ENCODE data around the gene REEP6.
A peak's percentile ranks its signal among the peaks of the same experiment; 100 is the strongest.

Gene REEP6

DNA sequence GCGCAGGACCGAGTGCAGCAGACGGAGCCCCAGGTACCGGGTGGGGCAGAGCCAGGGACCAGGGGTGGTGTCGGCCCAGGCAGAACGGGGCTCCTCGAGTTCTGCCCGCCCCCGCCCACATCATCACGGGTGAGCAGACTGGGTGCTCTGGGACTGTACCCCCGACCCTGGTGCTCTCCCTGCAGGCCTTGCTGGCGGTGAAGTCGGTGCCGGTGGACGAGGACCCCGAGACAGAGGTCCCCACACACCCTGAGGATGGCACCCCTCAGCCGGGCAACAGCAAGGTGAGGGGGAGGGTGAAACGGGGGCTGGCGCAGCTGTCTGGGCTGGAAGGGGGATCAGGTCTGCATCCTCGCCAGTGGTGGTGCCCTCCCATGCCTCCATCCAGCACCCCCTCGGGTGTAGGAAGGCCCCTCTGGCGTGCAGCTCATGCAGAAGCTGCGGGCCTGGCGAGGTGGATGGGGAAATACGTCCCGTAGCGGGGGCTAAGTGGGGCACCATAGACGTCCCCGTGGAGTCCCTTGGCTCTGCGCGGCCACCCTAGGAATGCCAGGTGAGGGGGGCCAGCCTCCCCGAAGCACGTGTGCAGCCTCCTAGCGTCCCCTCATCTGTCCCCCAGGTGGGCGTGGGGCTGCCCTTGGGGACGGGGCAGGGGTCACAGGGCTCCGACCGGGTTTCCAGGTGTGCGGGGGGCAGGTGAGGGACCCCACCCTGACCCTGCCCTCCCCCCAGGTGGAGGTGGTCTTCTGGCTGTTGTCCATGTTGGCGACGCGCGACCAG lies 34.7 kb upstream of the REEP6 start:
- intact Hi-C loops (cut with DNase I) = no loop called here
- peak in 1 of 10 donors; percentile 74 for DNase-seq

GRCh38 chr19:1457031-1457739 lies 33.8 kb upstream of the REEP6 start:
- intact Hi-C loops (cut with DNase I) = no loop called here

GRCh38 chr19:1457892-1458291 lies 33.1 kb upstream of the REEP6 start:
- intact Hi-C loops (cut with DNase I) = no loop called here
- DNase-seq = no peak

More at GRCh38 chr19:1457031-1457739, 33.8 kb upstream of the REEP6 start:
- DNase-seq = peak in 1 of 10 donors; percentile 80

DNA sequence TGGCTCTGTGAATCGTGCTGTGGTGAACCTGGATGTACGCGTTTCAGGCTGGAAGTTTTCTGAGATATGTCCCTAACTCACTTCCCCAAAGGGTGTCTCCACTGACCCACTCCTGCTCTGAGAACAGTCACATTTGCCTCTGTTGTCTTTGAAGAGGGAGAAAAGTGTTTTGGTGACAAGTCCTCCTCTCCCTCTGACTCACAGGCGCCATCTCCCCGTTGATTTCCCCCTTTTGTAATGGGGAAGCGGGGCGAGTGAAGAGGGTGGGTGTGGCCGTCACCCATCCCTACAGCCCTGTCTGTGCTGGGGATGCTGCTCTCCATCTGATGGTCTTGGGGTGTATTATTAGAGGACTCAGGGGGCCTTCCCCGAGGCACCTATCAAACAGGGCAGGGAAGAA lies 31.5 kb upstream of the REEP6 start:
- intact Hi-C loops (cut with DNase I) = no loop called here
- no peak for DNase-seq

GRCh38 chr19:1460033-1460995 lies 30.7 kb upstream of the REEP6 start:
- peak in 1 of 10 donors; percentile 81 for DNase-seq
- intact Hi-C loops (cut with DNase I) = no loop called here

GRCh38 chr19:1461862-1462261 lies 29.1 kb upstream of the REEP6 start:
- no peak for DNase-seq
- intact Hi-C loops (cut with DNase I) = no loop called here

DNA sequence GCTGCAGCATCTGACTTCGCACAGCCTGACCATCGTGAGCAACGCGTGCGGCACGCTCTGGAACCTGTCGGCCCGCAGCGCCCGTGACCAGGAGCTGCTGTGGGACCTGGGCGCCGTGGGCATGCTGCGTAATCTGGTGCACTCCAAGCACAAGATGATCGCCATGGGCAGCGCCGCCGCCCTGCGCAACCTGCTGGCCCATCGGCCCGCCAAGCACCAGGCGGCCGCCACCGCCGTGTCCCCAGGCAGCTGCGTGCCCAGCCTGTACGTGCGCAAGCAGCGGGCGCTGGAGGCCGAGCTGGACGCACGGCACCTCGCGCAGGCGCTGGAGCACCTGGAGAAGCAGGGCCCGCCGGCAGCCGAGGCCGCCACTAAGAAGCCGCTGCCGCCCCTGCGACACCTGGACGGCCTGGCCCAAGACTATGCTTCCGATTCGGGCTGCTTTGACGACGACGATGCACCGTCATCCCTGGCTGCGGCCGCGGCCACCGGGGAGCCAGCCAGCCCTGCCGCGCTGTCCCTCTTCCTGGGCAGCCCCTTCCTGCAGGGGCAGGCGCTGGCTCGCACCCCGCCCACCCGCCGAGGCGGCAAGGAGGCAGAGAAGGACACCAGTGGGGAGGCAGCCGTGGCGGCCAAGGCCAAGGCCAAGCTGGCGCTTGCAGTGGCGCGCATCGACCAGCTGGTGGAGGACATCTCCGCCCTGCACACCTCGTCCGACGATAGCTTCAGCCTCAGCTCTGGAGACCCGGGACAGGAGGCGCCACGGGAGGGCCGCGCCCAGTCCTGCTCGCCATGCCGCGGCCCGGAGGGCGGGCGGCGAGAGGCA lies 25.6 kb upstream of the REEP6 start:
- peak in 2 of 10 donors; percentile 22 to 91 for DNase-seq
- intact Hi-C loops (cut with DNase I) = no loop called here

DNA sequence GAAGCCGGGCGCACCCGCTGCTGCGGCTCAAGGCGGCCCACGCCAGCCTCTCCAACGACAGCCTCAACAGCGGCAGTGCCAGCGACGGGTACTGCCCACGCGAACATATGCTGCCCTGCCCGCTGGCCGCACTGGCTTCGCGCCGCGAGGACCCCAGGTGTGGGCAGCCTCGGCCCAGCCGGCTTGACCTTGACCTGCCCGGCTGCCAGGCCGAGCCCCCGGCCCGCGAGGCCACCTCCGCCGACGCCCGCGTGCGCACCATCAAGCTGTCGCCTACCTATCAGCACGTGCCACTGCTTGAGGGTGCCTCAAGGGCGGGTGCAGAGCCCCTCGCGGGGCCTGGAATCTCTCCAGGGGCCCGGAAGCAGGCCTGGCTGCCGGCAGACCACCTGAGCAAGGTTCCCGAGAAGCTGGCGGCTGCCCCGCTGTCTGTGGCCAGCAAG lies 24.9 kb upstream of the REEP6 start:
- peak in 2 of 10 donors; percentile 12 to 85 for DNase-seq
- intact Hi-C loops (cut with DNase I) = no loop called here

- peak in 2 of 10 donors; percentile 8 to 84 for DNase-seq
- intact Hi-C loops (cut with DNase I) = no loop called here
These were observed 24.3 kb upstream of the REEP6 start for GRCh38 chr19:1466461-1467214.

DNA sequence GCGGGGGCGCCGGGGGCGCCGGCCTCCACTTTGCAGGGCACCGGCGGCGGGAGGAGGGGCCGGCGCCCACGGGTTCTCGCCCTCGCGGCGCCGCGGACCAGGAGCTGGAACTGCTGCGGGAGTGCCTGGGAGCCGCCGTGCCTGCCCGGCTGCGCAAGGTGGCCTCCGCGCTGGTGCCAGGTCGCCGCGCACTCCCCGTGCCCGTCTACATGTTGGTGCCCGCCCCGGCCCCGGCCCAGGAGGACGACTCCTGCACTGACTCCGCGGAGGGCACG lies 23.8 kb upstream of the REEP6 start:
- DNase-seq = peak in 1 of 10 donors; percentile 5
- intact Hi-C loops (cut with DNase I) = no loop called here

GRCh38 chr19:1467490-1468273 lies 23.3 kb upstream of the REEP6 start:
- DNase-seq = peak in 2 of 10 donors; percentile 6 to 87
- intact Hi-C loops (cut with DNase I) = no loop called here

DNA sequence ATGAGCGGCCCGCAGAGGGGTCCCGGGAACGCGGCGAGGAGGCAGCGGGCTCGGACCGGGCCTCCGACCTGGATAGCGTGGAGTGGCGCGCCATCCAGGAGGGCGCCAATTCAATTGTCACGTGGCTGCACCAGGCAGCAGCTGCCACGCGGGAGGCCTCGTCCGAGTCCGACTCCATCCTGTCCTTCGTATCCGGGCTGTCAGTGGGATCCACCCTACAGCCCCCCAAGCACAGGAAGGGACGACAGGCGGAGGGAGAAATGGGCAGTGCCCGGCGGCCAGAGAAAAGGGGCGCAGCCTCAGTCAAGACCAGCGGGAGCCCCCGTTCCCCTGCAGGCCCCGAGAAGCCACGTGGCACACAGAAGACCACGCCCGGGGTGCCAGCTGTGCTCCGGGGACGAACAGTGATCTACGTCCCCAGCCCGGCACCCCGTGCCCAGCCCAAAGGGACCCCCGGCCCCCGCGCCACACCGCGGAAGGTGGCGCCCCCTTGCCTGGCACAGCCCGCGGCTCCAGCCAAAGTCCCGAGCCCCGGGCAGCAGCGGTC lies 22.6 kb upstream of the REEP6 start:
- intact Hi-C loops (cut with DNase I) = no loop called here
- DNase-seq = peak in 1 of 10 donors; percentile 84

DNA sequence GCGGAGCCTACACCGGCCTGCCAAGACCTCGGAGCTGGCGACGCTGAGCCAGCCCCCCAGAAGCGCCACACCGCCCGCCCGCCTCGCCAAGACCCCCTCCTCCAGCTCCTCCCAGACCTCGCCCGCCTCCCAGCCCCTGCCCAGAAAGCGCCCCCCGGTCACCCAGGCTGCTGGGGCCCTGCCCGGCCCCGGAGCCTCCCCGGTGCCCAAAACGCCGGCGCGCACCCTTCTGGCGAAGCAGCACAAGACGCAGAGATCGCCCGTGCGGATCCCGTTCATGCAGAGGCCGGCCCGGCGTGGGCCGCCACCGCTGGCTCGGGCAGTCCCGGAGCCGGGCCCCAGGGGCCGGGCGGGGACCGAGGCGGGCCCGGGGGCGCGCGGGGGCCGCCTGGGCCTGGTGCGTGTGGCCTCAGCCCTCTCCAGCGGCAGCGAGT lies 22.1 kb upstream of the REEP6 start:
- intact Hi-C loops (cut with DNase I) = no loop called here
- DNase-seq = no peak

DNA sequence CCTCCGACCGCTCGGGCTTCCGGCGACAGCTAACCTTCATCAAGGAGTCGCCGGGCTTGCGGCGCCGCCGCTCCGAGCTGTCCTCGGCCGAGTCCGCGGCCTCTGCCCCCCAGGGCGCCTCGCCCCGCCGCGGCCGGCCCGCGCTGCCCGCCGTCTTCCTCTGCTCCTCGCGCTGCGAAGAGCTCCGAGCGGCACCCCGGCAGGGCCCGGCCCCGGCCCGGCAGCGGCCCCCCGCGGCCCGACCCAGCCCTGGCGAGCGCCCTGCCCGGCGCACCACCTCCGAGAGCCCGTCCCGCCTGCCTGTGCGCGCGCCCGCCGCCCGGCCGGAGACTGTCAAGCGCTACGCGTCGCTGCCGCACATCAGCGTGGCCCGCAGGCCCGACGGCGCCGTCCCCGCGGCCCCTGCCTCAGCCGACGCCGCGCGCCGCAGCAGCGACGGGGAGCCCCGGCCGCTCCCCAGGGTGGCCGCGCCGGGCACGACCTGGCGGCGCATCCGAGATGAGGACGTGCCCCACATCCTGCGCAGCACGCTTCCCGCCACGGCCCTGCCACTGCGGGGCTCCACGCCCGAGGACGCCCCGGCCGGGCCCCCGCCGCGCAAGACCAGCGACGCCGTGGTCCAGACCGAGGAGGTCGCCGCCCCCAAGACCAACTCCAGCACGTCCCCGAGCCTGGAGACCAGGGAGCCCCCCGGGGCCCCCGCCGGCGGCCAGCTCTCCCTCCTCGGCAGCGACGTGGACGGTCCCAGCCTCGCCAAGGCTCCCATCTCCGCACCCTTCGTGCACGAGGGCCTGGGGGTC lies 21.5 kb upstream of the REEP6 start:
- peak in 1 of 10 donors; percentile 82 for DNase-seq
- intact Hi-C loops (cut with DNase I) = no loop called here

GRCh38 chr19:1470055-1470304 lies 21.0 kb upstream of the REEP6 start:
- intact Hi-C loops (cut with DNase I) = no loop called here
- DNase-seq = peak in 1 of 10 donors; percentile 5

DNA sequence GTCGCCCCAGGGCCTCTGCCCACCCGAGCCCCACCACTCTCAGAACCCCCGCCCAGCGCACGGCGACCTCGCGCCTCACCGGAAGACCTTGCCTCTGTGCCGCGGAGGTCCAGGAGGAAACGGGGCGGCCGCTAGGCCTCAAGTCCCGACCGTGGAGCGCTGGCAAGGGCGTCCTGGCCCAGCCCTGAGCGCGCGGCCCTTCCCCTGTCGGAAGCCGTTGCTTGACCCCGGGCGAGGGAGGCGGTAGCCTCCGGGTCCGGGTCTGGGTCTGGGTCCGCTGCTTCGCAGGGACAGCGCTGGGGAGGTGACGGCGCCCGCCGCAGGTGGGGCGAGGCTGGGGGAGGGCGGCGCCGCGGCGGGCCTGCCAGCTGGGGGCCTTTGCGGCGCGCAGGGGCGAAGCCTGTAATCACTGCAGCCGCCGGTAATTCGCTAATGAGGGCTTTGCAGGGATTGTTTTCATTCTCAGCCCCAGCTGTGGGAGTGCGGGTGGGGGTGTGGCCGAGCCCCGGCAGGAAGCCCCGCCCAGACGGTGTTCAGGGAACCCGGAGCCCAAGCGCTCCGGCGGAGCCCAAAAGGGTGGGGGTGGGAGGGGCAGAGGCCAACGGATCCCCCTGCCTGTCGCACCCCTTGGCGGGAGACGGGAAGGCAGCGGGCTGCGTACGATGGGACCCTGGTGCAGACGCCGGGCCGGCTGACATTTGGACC lies 20.5 kb upstream of the REEP6 start:
- intact Hi-C loops (cut with DNase I) = no loop called here
- peak in 5 of 10 donors; percentile 38 to 92 (median 48) for DNase-seq

DNA sequence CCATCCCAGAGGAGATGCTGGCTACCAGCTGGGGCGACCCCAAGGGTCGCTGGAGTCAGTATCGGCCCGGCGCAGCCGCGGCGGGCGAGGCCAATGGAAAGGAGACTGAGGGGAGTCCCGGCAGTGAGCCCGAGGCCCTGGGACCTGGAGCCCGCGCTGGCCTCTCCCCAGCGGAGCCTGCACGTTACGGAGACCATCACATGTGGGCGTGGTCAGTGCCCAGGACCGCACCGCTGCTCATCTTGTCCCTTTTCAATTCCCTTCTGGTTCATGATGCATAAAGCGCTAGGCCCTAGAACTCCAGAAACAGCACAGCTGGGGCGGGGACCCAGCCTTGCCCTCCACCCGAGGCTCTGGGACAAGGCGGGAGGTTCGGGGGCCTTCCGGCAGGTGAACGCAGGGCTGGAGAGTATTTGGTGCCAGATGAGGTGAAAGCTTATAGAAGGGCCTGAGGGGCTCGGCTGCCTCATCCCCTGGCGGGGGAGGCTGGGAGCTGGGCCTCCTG lies 19.9 kb upstream of the REEP6 start:
- DNase-seq = peak in 2 of 10 donors; percentile 19 to 85
- intact Hi-C loops (cut with DNase I) = no loop called here
